Measurements from ENCODE around the gene C1R. TPM values are rescaled to one million over a fixed set of nuclear protein-coding genes. Genes with fewer than 3 reads are reported as not detected.

The C1R gene
- total RNA-seq, 1 experiment from 2014 or later, result 11.5 TPM

DNA sequence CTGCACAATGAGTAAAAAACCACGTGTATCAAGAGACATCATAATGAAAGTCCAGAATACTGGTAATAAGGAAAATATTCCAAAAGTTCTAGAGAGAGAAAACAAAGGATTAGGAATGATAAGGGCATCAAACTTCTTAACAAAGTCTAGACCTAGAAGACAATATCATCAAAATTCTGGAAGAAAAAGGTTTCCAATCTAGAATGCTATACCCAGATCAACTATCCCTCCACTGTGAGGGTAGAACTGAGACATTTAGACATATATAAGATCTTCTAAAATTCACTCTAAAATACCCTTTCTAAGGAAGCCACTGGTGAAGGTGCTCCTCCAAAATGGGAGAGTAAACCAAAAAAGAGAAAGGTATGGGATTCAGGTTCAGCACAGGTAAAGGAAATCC lies 13.8 kb upstream of the C1R start:
- Histone ChIP-seq H3K4me2 (ENCODE audit: insufficient read depth, insufficient read length, low read length) (no peak overlapping the region), H2BK120ac (ENCODE audit: low read depth, low read length, poor library complexity, severe bottlenecking) (no peak overlapping the region), H3K27me3 (ENCODE audit: insufficient read depth, low read length) (no peaks in the 10 kb centered on the region), H2BK20ac (ENCODE audit: low read depth, low read length, poor library complexity, severe bottlenecking) (no peak overlapping the region), H4K5ac (ENCODE audit: insufficient read length, low read depth, low read length) (no peak overlapping the region), H2BK15ac (ENCODE audit: low read depth, low read length) (no peak overlapping the region), H4K91ac (ENCODE audit: insufficient read length, low read depth, low read length) (no peak overlapping the region), H3K4me1 (ENCODE audit: insufficient read depth, low read length) (no peaks in the 10 kb centered on the region), H3K79me1 (ENCODE audit: insufficient read depth, low read depth, low read length, poor library complexity, severe bottlenecking) (no peaks in the 10 kb centered on the region), H3K56ac (ENCODE audit: insufficient read length, low read depth, low read length) (no peak overlapping the region), H3K9ac (ENCODE audit: extremely low read depth, insufficient read length, low read length) (no peak overlapping the region), H3K23ac (ENCODE audit: insufficient read length, low read depth, low read length) (no peak overlapping the region), H3K4ac (ENCODE audit: low read depth, low read length) (no peak overlapping the region), H3K79me2 (ENCODE audit: insufficient read depth, low read length) (no peaks in the 10 kb centered on the region), H4K8ac (replicated peaks; ENCODE audit: insufficient read length, low read depth, low read length) (no peak overlapping the region), H3K23me2 (ENCODE audit: insufficient read length, low read depth, low read length, poor library complexity, severe bottlenecking) (peaks cover 11% of the 10 kb centered on the region), H2AK5ac (ENCODE audit: insufficient read length, low read length) (no peak overlapping the region), H3K14ac (ENCODE audit: insufficient read depth, low read length) (no peak overlapping the region), H2BK12ac (ENCODE audit: insufficient read length, low read depth, low read length) (no peak overlapping the region), H3T11ph (ENCODE audit: low read length) (no peak overlapping the region), H3K18ac (ENCODE audit: insufficient read length, low read depth, low read length) (no peak overlapping the region), H2AFZ (ENCODE audit: low read length) (no peak overlapping the region), H4K20me1 (ENCODE audit: control insufficient read depth, insufficient read depth, insufficient read length) (no peaks in the 10 kb centered on the region), H2BK5ac (ENCODE audit: insufficient read length, low read length) (no peak overlapping the region), H3K27ac (ENCODE audit: insufficient read length, low read depth, low read length) (no peak overlapping the region), H3K9me3 (ENCODE audit: control insufficient read depth, low read depth, low read length) (no peaks in the 10 kb centered on the region)
- Mint-ChIP-seq H3K4me3 (no peak overlapping the region), H3K36me3 (ENCODE audit: insufficient read depth in 1 of 3, low read depth in 3 of 3) (peaks cover 18 to 37% (median 22%) of the 10 kb centered on the region in 3 experiments), H3K4me1 (peaks cover 11% of the 10 kb centered on the region in 2 experiments), H3K27me3 (ENCODE audit: low read depth) (peaks cover 7% of the 10 kb centered on the region), H3K27ac (peak overlapping the region in 1 of 3 experiments; percentile 38; a peak in 1 of 7 replicates), H3K9me3 (peaks cover 6 to 12% of the 10 kb centered on the region in 2 experiments)
- TF ChIP-seq, protein P1, sequence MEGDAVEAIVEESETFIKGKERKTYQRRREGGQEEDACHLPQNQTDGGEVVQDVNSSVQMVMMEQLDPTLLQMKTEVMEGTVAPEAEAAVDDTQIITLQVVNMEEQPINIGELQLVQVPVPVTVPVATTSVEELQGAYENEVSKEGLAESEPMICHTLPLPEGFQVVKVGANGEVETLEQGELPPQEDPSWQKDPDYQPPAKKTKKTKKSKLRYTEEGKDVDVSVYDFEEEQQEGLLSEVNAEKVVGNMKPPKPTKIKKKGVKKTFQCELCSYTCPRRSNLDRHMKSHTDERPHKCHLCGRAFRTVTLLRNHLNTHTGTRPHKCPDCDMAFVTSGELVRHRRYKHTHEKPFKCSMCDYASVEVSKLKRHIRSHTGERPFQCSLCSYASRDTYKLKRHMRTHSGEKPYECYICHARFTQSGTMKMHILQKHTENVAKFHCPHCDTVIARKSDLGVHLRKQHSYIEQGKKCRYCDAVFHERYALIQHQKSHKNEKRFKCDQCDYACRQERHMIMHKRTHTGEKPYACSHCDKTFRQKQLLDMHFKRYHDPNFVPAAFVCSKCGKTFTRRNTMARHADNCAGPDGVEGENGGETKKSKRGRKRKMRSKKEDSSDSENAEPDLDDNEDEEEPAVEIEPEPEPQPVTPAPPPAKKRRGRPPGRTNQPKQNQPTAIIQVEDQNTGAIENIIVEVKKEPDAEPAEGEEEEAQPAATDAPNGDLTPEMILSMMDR (conservative IDR thresholded peaks at IDR 0.05), result no peak
- no CpG with 5 or more reads among the region's 1 CpG for WGBS (ENCODE audit: extremely low coverage, insufficient read length, low lambda C conversion rate)
- no peak for DNase-seq

Measured in H9 (cell line).